ENCODE results near the gene CNPPD1. TPM values are rescaled to one million over a fixed set of nuclear protein-coding genes. Genes with fewer than 3 reads are reported as not detected.

CNPPD1 gene
- total RNA-seq, 1 donor from 2014 or later, result 55.3 TPM

DNA sequence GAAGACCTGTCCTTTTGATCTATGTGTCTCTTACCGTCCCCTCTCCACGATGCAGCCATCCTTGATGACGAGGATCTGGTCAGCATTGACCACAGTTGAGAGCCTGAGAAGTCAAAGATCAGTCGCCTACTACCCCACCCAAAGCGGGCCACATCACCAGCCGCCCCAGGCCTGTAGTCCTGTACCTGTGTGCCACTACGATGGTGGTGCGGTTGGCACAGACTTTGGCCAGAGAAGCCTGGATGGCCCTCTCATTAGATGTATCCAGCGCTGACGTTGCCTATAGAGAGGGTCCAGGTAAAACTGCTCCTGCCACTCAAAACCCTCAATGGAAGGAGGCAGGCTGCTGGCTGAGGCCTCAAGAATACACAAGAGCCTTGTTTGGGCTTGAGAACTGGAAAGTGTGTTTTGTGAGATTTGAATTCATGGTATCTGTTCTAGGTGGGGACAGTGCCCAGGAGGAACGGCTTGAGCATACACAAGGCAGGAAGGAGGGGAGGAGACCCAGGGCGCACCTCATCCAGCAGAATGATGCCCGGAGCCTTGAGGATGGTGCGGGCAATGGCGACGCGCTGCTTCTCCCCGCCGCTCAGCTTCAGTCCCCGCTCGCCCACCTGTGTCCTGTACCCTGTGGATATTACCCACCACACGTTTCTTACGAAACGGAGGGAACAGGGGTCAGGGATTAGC is 33.6 kb upstream of the CNPPD1 start:
- no peaks in the 10 kb centered on the region for H3K27me3 ChIP-seq (ENCODE audit: control insufficient read depth, insufficient read depth, low read length)
- peaks cover 6% of the 10 kb centered on the region for H3K36me3 ChIP-seq (ENCODE audit: control insufficient read depth, insufficient read depth, low read length)
- TF ChIP-seq, protein P1, sequence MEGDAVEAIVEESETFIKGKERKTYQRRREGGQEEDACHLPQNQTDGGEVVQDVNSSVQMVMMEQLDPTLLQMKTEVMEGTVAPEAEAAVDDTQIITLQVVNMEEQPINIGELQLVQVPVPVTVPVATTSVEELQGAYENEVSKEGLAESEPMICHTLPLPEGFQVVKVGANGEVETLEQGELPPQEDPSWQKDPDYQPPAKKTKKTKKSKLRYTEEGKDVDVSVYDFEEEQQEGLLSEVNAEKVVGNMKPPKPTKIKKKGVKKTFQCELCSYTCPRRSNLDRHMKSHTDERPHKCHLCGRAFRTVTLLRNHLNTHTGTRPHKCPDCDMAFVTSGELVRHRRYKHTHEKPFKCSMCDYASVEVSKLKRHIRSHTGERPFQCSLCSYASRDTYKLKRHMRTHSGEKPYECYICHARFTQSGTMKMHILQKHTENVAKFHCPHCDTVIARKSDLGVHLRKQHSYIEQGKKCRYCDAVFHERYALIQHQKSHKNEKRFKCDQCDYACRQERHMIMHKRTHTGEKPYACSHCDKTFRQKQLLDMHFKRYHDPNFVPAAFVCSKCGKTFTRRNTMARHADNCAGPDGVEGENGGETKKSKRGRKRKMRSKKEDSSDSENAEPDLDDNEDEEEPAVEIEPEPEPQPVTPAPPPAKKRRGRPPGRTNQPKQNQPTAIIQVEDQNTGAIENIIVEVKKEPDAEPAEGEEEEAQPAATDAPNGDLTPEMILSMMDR (IDR thresholded peaks at IDR 0.05; ENCODE audit: insufficient read depth, low read length, poor library complexity, severe bottlenecking), result no peak
- DNase-seq (ENCODE audit: low read depth), result no peak
- no peak overlapping the region for H3K4me3 ChIP-seq (ENCODE audit: low read depth, low read length)

DNA sequence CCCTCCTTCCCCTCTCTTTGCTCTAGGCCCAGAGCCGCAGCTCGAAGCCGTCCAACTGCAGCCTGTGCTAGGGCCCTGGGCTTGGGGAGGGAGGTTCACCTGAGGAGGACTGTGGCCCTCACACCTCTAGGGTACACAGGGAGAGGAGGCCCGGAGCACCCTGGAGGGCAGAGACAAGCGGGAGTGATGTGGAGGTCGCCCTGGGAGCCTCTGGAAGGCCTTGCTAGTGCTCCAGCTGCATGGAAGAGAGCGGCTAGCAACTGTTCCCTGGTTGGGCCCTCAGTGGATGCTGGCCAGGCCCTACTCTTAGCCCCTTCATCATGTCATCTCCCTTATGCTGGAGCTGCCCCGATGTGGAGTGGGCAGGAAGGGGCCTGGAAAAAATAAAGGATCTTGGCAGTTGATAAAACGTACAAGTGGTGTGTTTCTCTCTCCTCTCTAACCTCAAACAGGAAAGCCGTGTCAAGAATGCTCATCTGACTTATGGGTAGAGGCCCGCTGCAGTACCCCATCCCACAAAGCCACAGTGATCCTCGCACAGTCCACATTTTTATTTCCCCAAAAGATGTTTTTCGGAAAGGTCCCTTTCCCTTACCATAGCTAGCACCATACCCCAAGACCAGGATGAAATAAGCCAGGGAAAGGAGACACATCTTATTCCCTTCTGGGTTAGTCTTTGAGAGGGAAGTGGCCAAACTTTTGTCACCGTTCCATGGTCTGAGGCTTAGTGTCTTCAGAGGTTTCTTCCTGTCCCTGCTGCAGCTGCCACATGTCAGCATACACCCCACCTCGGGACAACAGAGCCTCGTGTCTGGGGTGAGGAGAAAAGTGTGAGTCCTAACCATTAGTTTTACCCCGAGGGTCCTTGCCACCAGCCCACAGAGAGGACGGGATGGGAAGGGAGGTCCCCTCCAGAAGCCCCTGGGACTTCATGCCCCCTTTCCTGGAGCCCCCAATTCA is 32.8 kb upstream of the CNPPD1 start:
- H3K36me3 ChIP-seq (ENCODE audit: control insufficient read depth, insufficient read depth, low read length), result peaks cover 6% of the 10 kb centered on the region
- no peak for DNase-seq (ENCODE audit: low read depth)
- H3K4me3 ChIP-seq (ENCODE audit: low read depth, low read length), result no peak overlapping the region
- TF ChIP-seq, protein P1 (IDR thresholded peaks at IDR 0.05; ENCODE audit: insufficient read depth, low read length, poor library complexity, severe bottlenecking), result no peak
- no peaks in the 10 kb centered on the region for H3K27me3 ChIP-seq (ENCODE audit: control insufficient read depth, insufficient read depth, low read length)

DNA sequence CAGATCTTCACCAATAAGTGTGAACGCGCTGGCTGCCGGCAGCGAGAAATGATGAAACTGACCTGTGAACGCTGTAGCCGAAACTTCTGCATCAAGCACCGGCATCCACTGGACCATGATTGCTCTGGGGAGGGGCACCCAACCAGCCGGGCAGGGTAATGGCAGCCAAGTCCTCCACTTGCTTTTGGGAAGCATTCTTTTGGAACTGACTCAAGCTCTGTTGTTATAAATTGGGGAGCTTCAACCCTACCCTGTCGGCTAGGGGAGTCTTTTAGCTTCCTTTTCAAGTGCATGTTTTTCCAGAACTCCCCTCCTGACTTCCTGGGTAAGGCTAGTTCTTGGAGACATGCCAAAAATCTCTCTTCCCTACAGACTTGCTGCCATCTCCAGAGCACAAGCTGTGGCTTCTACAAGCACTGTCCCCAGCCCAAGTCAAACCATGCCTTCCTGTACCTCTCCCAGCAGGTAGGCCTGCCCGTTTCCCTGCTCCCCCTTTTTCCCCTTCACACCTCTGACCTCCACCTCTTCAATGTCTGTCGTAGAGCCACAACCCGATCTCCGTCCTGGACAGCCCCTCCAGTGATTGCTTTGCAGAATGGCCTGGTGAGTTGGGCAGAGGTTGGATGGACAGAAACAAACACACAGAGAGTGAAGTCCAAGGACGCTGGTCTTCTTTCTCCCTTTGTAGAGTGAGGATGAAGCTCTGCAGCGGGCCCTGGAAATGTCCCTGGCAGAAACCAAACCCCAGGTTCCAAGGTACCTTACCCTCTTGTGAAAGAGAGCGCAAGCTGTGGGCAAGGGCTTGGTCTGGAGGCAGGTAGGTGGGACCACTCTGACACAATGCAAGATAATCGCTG is 31.4 kb upstream of the CNPPD1 start:
- Histone ChIP-seq H3K27me3 (ENCODE audit: control insufficient read depth, insufficient read depth, low read length) (no peaks in the 10 kb centered on the region), H3K4me3 (ENCODE audit: low read depth, low read length) (no peak overlapping the region), H3K36me3 (ENCODE audit: control insufficient read depth, insufficient read depth, low read length) (peaks cover 5% of the 10 kb centered on the region)
- DNase-seq (ENCODE audit: low read depth), result no peak
- TF ChIP-seq, protein P1 (IDR thresholded peaks at IDR 0.05; ENCODE audit: insufficient read depth, low read length, poor library complexity, severe bottlenecking), result no peak

DNA sequence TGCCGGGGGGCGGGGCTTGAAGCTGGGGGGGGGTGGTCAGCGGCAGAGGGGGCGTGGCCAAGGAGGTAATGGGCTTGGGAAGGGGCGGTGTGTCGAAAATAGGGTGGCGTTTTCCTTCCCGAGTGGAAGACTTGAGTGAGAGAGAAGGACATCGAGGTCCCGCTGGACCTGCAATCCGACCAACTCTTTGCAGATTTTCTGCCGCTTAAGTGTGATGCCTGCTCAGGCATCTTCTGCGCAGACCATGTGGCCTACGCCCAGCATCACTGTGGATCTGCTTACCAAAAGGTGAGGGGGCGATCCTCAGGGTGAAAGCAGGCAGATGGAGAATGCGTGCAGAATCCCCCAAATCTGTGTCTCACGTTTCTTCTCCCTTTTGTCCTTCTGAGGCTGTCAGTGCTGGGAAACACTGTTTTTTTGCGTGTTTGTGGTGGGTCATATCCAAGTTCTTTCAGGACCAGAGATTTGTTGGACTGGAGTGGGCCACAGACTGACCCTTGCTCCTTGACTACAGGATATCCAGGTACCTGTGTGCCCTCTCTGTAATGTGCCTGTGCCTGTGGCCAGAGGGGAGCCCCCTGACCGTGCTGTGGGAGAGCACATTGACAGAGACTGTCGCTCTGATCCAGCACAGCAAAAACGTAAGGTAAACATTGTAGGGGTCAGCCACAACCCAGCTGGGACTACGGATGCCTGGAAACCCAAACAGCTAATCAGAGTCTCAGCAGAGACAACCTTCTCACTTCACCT is 30.6 kb upstream of the CNPPD1 start:
- Histone ChIP-seq H3K27me3 (ENCODE audit: control insufficient read depth, insufficient read depth, low read length) (no peaks in the 10 kb centered on the region), H3K4me3 (ENCODE audit: low read depth, low read length) (peak overlapping the region; percentile 81), H3K36me3 (ENCODE audit: control insufficient read depth, insufficient read depth, low read length) (peaks cover 5% of the 10 kb centered on the region)
- TF ChIP-seq, protein P1 (IDR thresholded peaks at IDR 0.05; ENCODE audit: insufficient read depth, low read length, poor library complexity, severe bottlenecking), result no peak
- DNase-seq (ENCODE audit: low read depth), result no peak
